Measurements from ENCODE around the gene RFX2.
"Not testable (repeated sequence)": the region's sequence is repeated elsewhere in the genome, so short reads cannot be mapped to it uniquely, and the experiment has no call there.

Gene RFX2

GRCh38 chr19:6110360-6110977 lies at the start of gene RFX2:
Gene RFX2 (minus strand): TSS chr19:6110500. CDS start chr19:6047496, 63,004 bp downstream.
- peak; percentile 100 for DNase-seq

- DNase-seq, result no peak
These were observed 45.7 kb upstream of the RFX2 start for GRCh38 chr19:6156033-6156432.

DNA sequence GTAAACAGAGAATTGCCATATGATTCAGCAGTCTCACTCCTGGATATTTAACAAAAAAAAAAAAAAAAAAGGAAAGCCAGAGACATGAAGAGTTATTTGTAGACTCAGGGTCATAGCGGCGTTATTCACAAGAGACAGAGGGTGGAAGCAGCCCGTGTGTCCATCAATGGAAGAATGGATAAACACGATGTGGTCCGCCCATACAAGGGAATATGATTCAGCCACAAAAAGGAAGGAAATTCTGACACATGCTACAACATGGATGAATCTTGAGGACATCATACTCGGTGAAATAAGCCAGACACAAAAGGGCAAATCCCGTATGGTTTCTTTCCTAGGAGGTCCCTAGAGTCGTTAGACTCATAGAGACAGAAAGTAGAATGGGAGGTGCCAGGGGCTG lies 40.0 kb upstream of the RFX2 start:
- no peak for DNase-seq

DNA sequence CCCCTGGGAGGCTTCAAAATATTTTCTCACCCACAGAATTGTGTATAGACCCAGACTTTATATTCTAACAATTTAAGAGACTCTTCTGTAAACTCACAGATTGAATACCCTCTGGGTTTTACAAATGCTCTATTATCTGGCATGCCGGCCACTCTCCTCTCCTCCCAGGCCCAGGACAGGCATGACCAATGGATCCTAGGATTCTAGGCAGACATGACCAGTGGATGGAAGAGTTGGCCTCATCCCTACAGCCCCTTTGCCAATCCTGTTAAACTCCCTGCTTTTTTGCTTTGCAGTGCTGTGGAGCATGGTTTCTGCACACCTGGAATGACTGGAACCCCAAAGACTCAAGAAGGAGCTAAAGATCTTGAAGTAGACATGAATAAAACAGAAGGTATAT lies 30.9 kb upstream of the RFX2 start:
- DNase-seq, result no peak

DNA sequence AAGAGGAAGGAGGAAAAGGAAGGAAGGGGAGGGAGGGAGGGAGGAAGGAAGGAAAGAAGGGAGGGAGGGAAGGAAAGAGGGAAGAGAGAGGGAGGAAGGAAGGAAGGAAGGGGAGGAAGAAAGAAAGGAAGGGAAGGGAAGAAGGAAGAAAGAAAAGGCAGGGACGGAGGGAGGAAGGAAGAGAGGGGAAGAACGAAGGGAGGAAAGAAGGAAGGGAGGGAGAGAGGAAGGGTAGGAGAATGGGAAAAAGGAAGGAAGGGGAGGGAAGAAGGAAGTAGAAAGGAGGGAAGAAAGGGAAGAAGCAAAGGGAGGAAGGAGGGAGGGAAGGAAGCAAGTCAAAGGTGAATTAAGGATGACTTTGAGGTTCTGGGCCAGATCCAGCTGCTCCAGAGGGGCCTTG lies 28.2 kb upstream of the RFX2 start:
- DNase-seq, result no peak

DNA sequence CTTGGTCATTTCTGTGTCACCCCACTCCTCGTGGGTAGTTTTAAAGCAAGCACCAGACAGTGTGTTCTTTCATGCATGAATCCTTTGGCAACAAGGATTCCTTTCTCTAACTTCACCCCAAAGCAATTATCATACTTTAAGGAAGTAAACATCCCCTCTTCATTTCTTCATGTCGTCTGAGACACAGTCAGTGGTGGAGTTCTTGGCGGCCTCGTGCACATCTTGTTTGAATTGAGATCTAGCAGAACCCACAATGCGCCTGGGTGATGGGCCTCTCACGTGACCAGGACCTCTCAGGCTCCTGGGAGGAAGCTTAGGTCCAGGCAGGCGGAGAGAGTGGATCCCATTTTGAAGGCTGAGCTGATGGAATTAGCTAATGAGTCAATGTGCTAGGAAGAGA lies 27.8 kb upstream of the RFX2 start:
- no peak for DNase-seq

DNA sequence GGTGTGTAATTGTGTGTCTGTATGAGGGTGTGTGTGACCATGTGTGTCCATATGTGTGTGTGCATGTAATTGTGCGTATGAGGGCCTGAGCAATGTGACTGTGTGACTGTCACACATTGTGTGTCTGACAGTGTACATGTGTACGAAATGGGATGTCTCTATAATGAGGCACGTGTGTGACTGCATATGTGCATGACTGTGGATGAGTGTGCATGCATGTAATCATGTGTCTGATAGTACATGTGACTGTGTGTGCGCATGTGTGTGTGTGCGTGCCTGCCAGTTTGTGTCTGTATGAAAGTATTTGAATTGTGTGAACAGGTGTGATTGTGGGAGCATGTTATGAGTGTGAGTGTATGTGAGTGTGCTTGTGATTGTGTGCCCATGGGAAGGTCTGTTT lies 22.9 kb upstream of the RFX2 start:
- no peak for DNase-seq

- DNase-seq, result no peak
These were observed 22.2 kb upstream of the RFX2 start for GRCh38 chr19:6132482-6132881.

DNA sequence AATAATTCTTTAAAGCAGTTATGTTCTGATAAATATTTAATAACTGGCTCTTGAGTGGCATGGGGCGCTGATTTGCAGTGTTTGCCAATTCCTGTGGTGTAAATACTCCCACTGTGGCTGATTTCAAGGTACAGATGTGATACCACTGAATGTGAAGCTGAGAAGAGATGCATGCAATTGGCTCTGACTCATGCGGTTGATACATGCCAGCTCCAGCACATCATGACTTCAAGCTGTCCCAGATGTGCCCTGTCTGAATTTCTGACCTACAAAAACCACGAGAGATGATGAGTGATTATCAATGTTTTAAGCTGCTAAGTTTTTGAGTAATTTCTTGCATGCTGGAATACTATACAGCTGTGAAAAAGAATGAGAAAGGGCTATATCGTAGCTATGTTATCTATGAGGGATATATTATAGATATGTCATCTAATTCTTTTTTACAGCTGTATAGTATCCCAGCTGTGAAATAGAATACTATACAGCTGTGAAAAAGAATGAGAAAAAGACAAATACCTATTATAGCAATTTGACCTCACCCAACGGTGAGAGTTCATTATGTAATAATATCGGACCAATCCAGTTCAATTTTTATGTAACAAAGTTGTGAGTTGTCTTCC lies 17.5 kb upstream of the RFX2 start:
- DNase-seq, result no peak

- DNase-seq, result no peak
These were observed 16.2 kb upstream of the RFX2 start for GRCh38 chr19:6126335-6126974.

- DNase-seq, result peak; percentile 73
These were observed 15.3 kb upstream of the RFX2 start for GRCh38 chr19:6125571-6125989.

- DNase-seq, result no peak
These were observed 8.7 kb upstream of the RFX2 start for GRCh38 chr19:6119031-6119430.

GRCh38 chr19:6118043-6118442 lies 7.7 kb upstream of the RFX2 start:
- DNase-seq, result no peak

DNA sequence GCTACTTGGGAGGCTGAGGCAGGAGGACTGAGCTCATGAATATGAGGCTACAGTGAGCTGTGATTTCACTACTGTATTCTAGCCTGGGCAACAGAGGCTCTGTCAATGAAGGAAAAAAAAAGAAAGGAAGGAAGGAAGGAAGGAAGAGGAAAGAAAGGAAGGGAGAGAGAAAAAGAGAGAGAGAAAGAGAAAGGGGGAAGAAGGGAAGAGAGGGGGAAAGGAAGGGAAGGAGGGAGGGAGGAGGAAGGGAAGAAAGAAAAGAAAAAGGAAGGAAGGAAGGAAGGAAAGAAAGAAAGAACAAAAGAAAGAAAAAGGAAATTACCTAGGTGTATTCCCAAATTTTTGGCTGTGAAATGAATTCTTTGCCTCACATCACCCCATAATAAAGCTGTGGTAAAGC lies 7.2 kb upstream of the RFX2 start:
- DNase-seq, result no peak

- no peak for DNase-seq
These were observed 6.6 kb upstream of the RFX2 start for GRCh38 chr19:6116749-6117430.

- no peak for DNase-seq
These were observed 5.7 kb upstream of the RFX2 start for GRCh38 chr19:6115992-6116391.

DNA sequence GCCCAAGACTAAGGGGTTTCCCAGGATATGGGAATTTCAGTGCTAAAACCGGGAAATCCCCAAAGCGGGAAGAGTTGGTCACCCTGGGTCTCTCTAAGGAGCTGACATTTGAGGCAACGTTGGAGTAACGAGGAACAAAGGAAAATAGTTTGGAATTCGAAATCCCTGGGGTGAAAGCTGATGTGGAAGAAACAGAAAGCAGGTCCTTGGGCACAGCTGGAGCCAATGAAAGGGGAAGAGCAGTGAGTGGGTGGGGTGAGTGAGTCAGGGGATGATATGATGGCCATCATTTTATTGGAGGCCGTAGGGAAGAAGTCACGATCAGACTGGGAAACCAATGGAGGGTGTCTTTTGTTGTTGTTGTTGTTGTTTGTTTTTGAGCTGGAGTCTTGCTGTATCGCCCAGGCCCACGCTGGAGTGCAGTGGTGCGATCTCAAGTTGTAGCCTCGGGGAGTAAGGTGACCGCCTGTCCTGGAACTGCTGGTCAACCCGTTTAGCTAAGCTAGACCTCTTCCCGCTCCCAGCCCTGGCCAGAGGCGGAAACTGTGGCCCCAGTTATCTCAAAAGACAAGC lies 3.4 kb upstream of the RFX2 start:
- no peak for DNase-seq

DNA sequence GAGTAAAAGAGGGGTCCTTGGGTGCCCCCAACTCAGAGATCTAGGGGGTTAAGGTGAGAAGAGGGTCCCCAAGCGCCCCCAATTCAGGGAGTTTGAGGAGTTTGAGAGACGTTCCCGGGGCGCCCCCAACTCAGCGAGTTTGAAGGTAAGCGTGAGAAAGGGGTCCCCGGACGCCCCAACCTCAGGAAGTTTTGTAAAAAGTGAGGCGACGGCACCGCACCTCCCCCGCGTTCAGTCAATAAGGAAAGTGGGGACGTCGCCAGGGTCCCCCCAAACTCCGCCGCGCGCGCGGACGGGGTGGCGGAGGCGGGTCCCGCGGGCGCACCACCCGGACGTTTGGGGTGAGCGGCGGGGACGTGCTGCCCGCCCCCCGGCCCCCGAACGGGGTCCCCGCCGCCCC lies 353 bp downstream of the RFX2 start:
- DNase-seq, result peak; percentile 33

DNA sequence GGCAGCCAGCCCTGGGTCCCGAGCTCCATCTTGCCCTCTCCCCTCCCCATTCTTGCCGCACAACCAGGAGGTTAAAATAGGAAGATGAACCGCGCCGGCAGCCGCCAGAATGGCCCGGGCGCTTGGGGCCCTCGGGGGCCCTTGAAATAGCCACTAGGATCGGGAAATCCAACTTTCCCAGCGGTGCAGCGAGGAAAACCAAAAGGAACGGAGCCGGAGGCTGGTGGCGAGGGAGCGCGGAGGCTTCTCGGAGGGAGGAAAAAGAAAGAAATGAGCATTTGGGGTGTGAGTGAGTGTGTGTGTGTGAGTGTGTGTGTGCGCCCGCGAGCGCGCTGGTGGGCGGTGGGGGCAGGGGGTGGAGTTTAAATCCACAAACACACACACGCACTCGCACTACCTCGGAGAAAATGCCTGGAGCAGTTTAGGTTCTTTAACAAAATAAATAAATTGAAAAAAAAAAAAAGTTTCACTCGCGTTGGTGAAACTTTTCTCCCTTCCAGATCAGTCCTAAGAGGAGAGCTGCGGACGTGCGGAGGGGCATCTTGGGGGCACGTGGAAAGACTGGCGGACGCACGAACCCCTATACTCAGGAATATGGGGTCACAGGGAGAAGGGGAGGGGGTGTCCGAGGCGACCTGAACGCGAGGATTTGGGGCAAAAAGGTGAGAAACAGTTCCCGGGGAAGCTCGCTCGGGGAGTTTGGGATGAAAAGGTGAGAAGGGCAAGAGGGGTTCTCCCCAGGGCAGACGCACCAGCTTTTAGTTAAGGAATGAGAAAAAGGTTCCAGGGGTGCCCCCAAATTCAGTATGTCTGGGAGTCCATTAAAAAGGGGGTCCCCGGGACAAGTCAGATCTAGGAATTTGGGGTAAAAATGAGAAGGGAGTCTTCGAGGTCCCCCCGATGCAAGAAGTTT lies 1.3 kb downstream of the RFX2 start:
- DNase-seq, result peak; percentile 74

GRCh38 chr19:6106643-6107294 lies 3.5 kb downstream of the RFX2 start:
- DNase-seq, result not testable (repeated sequence)

DNA sequence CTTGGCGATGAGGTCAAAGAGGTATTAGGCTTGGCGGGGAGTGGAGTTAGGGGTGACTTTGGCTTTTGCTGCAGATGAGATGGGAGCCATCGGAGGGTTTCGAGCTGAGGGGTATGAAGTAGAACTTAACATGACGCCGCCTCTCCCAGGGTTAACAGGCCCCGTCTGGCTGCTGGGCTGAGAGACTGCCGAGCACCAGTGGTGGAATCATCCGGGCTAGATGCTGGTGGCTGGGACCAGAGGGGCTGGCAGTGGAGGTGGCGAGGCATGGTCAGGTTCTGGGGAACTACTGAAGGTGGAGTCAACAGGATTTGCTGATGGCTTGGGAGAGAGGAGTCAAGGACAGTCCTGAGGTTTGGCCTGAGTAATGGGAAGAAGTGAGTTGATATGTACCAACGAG lies 4.9 kb downstream of the RFX2 start:
- no peak for DNase-seq

DNA sequence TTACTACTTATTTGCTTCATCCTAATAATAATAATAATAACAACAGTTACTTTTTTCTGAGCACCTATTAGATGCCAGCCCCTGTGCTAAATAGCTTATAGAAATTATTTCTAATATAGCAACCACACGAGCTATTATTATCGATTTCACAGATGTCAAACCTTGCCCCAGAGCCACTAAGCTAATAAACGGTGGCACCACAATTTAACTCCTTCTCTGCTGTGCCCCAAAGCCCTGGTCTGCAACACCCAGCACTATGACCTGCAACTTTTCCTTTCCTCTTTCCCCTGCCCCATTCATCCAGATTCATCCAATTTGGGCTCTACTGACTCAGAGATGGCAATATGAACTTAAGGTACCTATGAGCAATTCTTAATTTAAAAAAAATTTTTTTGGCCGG lies 6.4 kb downstream of the RFX2 start:
- no peak for DNase-seq
